GM10248 (cell line): ENCODE results near the gene NPR1.

Experiments
- CTCF ChIA-PET: fragments of 300-600 bp; sonication (Branson Sonifier 250); formaldehyde crosslinking; extraction: SDS; loops from one replicate; lab custom pipeline; 2021; ENCODE audit warnings: antibody characterized with exemption; lab: Yijun Ruan, JAX
- POLR2A ChIA-PET: fragments of 350-650 bp; sonication (Branson Sonifier 250); formaldehyde crosslinking; extraction: SDS; loops from one replicate; lab custom pipeline; 2020; ENCODE audit warnings: antibody characterized with exemption; lab: Yijun Ruan, JAX
- DNase-seq: peaks from one replicate; pipeline ENCODE4 v3.0.0; 2012; ENCODE audit errors: extremely low spot score
- CTCF ChIP-seq: IDR thresholded peaks from 2 replicates; pipeline ENCODE4 v1.5.1; 2012; ENCODE audit warnings: mild to moderate bottlenecking, low read depth; ENCODE audit errors: extremely low read depth, missing control alignments, control extremely low read depth

The NPR1 gene

GRCh38 chr1:153646672-153647345 is 31.7 kb upstream of the NPR1 start:
- ChIA-PET POLR2A (interaction anchor here (0.6 kb wide), 1 partner anchor 1994 kb away, joined by 4 read pairs; no protein-coding TSS in a partner anchor), CTCF (interaction anchor here (1.2 to 1.8 kb wide), 2 partner anchors 9 to 19 kb away, joined by 4 read pairs; partner anchors contain the start of gene S100A13)
- no peak for TF ChIP-seq CTCF
- no peak for DNase-seq

GRCh38 chr1:153647346-153647714 is 31.2 kb upstream of the NPR1 start:
- no peak for DNase-seq
- ChIA-PET CTCF (interaction anchor here (1.2 to 1.8 kb wide), 3 partner anchors 9 to 20 kb away, joined by 3 to 4 read pairs (median 4); partner anchors contain the start of gene S100A13), POLR2A (interaction anchor here (0.6 kb wide), 1 partner anchor 1995 kb away, joined by 4 read pairs; no protein-coding TSS in a partner anchor)
- no peak for TF ChIP-seq CTCF

- TF ChIP-seq CTCF, result no peak
- DNase-seq, result no peak
- CTCF ChIA-PET, result interaction anchor here (1.2 to 1.8 kb wide), 4 partner anchors 10 to 21 kb away, joined by 3 to 4 read pairs (median 4); partner anchors contain the start of gene S100A13
- POLR2A ChIA-PET, result interaction anchor here (0.6 to 1.7 kb wide), 3 partner anchors 10 to 14 kb away, joined by 3 to 9 read pairs (median 3); partner anchors contain the start of gene CHTOP
Measured at GRCh38 chr1:153648000-153648643, 30.4 kb upstream of the NPR1 start.

GRCh38 chr1:153649137-153649862 is 29.2 kb upstream of the NPR1 start:
- TF ChIP-seq CTCF, result no peak
- POLR2A ChIA-PET, result interaction anchor here (0.5 to 1.7 kb wide), 2 partner anchors 15 to 343 kb away, joined by 5 to 9 read pairs; partner anchors contain the start of gene CHTOP
- CTCF ChIA-PET, result interaction anchor here (1.1 to 1.6 kb wide), 4 partner anchors 12 to 77 kb away, joined by 3 to 5 read pairs (median 3); no protein-coding TSS in a partner anchor
- DNase-seq, result no peak

GRCh38 chr1:153649863-153650235 is 28.6 kb upstream of the NPR1 start:
- no peak for DNase-seq
- CTCF ChIA-PET, result interaction anchor here (1.1 to 1.6 kb wide), 3 partner anchors 14 to 77 kb away, joined by 3 to 5 read pairs (median 3); no protein-coding TSS in a partner anchor
- POLR2A ChIA-PET, result interaction anchor here (0.5 to 1.7 kb wide), 2 partner anchors 16 to 342 kb away, joined by 5 to 9 read pairs; partner anchors contain the start of gene CHTOP
- TF ChIP-seq CTCF, result no peak
